ENCODE data around the gene HOXB2.

HOXB2 gene

DNA sequence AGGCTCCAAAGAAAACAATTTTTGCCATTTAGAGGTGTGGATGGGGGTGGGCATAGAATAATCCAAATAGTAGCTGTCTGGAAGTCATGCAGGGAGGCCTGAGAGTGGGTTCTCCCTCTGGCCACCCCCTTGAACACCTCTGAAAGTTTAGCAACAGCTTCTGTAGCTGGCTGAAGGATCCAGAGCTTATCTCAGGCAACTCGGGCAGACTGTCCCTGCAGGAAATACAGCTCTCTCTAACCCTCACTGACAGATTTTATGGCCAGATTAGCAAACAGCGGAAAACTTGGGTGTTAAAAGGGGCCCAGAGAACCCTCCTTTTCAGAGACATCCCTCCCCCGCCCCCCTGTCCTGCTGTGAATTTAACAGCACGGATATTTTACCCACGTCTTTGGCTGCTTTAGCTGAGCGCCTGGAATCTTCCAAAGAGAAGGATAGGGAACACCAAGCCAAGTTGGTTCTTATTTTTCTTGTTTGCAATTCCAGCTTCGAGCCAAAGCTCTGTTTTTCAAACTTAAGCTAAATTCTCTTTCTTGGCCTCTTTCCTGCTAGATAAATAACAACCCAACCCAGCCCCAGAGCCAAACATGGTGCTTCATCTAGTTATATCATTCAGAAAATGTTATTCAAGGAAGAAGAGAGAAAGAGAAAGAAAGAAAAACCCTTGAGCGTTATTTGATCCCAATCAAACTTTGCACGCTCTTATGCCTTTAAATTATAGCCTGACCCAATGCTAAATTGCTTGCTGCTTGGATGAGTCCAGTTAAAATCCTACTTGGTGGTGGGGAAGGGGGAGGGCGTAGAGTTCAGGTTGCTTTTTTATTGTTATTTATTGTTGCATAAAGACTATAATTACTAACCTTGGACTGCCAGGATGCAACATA, 2.3 kb upstream of the HOXB2 start:
- no peak overlapping the region; the same call in 1 of the 2 replicates for H3K4me3 ChIP-seq (ENCODE audit: low read length)
- peaks cover under 1% of the 10 kb centered on the region; the same call in 1 of the 2 replicates for H3K9me3 ChIP-seq (ENCODE audit: insufficient read depth, low read depth, low read length)
- no peak overlapping the region for H3K27ac ChIP-seq (ENCODE audit: low read length)
- H3K36me3 ChIP-seq (ENCODE audit: insufficient read depth, low read depth, low read length), result no peaks in the 10 kb centered on the region
- peaks cover 100% of the 10 kb centered on the region for H3K27me3 ChIP-seq (ENCODE audit: insufficient read depth, low read length)
- H3K4me1 ChIP-seq (ENCODE audit: insufficient read depth, low read length), result peaks cover 18% of the 10 kb centered on the region
- H3K9ac ChIP-seq (ENCODE audit: low read depth, low read length), result no peak overlapping the region

DNA sequence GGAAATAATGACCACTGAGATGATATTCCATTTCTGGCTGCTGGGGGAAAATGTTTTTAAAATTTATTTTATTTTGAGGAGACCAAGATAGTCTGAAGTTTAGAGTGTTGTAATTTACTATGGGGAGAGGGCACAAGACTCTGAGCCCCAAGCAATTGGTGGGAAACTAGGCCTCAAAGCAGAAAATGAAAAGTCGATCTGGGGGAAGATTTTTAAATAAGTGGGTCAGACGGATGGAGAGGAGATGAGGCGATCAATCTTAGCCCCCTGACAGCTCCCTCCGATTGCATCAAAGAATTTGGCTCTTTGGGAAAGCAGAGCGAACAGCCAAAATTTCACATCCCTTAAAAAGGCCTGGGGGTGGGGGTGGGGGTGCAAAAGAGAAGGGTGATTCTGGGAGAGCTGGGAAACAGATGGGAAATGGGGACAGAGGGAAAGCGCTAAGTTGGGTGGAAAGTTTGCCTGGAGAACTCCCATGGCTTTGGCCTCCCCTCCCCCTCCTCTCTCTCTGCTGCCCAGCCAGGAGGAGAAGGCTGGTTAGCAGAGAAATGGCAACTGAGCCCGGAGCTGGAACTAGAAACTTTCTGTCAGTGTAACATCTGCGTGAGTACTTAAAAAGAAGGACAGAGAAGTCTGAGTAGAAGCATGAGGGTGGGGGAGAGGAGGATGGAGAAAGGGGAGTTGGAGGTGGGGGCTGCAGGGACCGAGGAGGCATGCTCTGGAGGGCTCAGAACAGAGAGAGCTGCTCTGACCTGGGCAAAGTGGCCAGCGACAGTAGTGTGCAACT, 1.4 kb upstream of the HOXB2 start:
- H3K27me3 ChIP-seq (ENCODE audit: insufficient read depth, low read length), result peaks cover 100% of the 10 kb centered on the region
- no peaks in the 10 kb centered on the region for H3K36me3 ChIP-seq (ENCODE audit: insufficient read depth, low read depth, low read length)
- no peak overlapping the region for H3K9ac ChIP-seq (ENCODE audit: low read depth, low read length)
- H3K4me1 ChIP-seq (ENCODE audit: insufficient read depth, low read length), result peaks cover 18% of the 10 kb centered on the region
- H3K27ac ChIP-seq (ENCODE audit: low read length), result no peak overlapping the region
- peaks cover 2% of the 10 kb centered on the region; the same call in 1 of the 2 replicates for H3K9me3 ChIP-seq (ENCODE audit: insufficient read depth, low read depth, low read length)
- no peak overlapping the region for H3K4me3 ChIP-seq (ENCODE audit: low read length)

- Histone ChIP-seq H3K27ac (ENCODE audit: low read length) (no peak overlapping the region), H3K4me3 (ENCODE audit: low read length) (no peak overlapping the region), H3K36me3 (ENCODE audit: insufficient read depth, low read depth, low read length) (no peaks in the 10 kb centered on the region), H3K4me1 (ENCODE audit: insufficient read depth, low read length) (peaks cover 18% of the 10 kb centered on the region), H3K9me3 (ENCODE audit: insufficient read depth, low read depth, low read length) (peaks cover 2% of the 10 kb centered on the region; the same call in 1 of the 2 replicates), H3K9ac (ENCODE audit: low read depth, low read length) (no peak overlapping the region), H3K27me3 (ENCODE audit: insufficient read depth, low read length) (peaks cover 100% of the 10 kb centered on the region)
These were observed 630 bp upstream of the HOXB2 start for GRCh38 chr17:48545539-48545938.

- Histone ChIP-seq H3K27ac (ENCODE audit: low read length) (no peak overlapping the region), H3K4me3 (ENCODE audit: low read length) (peak overlapping the region; percentile 20; the same call in 1 of the 2 replicates), H3K9ac (ENCODE audit: low read depth, low read length) (0 out of 2 replicates have a peak overlapping the region, but pooled peaks have one; percentile 0), H3K9me3 (ENCODE audit: insufficient read depth, low read depth, low read length) (peaks cover 2% of the 10 kb centered on the region; the same call in 1 of the 2 replicates), H3K27me3 (ENCODE audit: insufficient read depth, low read length) (peaks cover 100% of the 10 kb centered on the region), H3K4me1 (ENCODE audit: insufficient read depth, low read length) (peaks cover 18% of the 10 kb centered on the region), H3K36me3 (ENCODE audit: insufficient read depth, low read depth, low read length) (no peaks in the 10 kb centered on the region)
These were observed 424 bp downstream of the HOXB2 start for GRCh38 chr17:48544349-48545021.

GRCh38 chr17:48543854-48544348, 1.0 kb downstream of the HOXB2 start:
- Histone ChIP-seq H3K4me3 (ENCODE audit: low read length) (peak overlapping the region; percentile 14), H3K27me3 (ENCODE audit: insufficient read depth, low read length) (peaks cover 100% of the 10 kb centered on the region), H3K9ac (ENCODE audit: low read depth, low read length) (peak overlapping the region; percentile 0; the same call in 1 of the 2 replicates), H3K27ac (ENCODE audit: low read length) (no peak overlapping the region), H3K4me1 (ENCODE audit: insufficient read depth, low read length) (peaks cover 14% of the 10 kb centered on the region), H3K36me3 (ENCODE audit: insufficient read depth, low read depth, low read length) (no peaks in the 10 kb centered on the region), H3K9me3 (ENCODE audit: insufficient read depth, low read depth, low read length) (peaks cover 2% of the 10 kb centered on the region; the same call in 1 of the 2 replicates)

GRCh38 chr17:48543107-48543853, 1.6 kb downstream of the HOXB2 start:
- H3K4me3 ChIP-seq (ENCODE audit: low read length), result peak overlapping the region; percentile 51
- peaks cover 9% of the 10 kb centered on the region for H3K4me1 ChIP-seq (ENCODE audit: insufficient read depth, low read length)
- H3K27me3 ChIP-seq (ENCODE audit: insufficient read depth, low read length), result peaks cover 100% of the 10 kb centered on the region
- H3K36me3 ChIP-seq (ENCODE audit: insufficient read depth, low read depth, low read length), result no peaks in the 10 kb centered on the region
- no peak overlapping the region for H3K27ac ChIP-seq (ENCODE audit: low read length)
- H3K9me3 ChIP-seq (ENCODE audit: insufficient read depth, low read depth, low read length), result peaks cover 2% of the 10 kb centered on the region; the same call in 1 of the 2 replicates
- H3K9ac ChIP-seq (ENCODE audit: low read depth, low read length), result no peak overlapping the region

- H3K27me3 ChIP-seq (ENCODE audit: insufficient read depth, low read length), result peaks cover 100% of the 10 kb centered on the region
- H3K9me3 ChIP-seq (ENCODE audit: insufficient read depth, low read depth, low read length), result peaks cover 2% of the 10 kb centered on the region; the same call in 1 of the 2 replicates
- peak overlapping the region; percentile 51 for H3K4me3 ChIP-seq (ENCODE audit: low read length)
- no peak overlapping the region for H3K9ac ChIP-seq (ENCODE audit: low read depth, low read length)
- no peak overlapping the region for H3K27ac ChIP-seq (ENCODE audit: low read length)
- H3K4me1 ChIP-seq (ENCODE audit: insufficient read depth, low read length), result peaks cover 9% of the 10 kb centered on the region
- no peaks in the 10 kb centered on the region for H3K36me3 ChIP-seq (ENCODE audit: insufficient read depth, low read depth, low read length)
These were observed 2.2 kb downstream of the HOXB2 start for GRCh38 chr17:48542698-48543106.

DNA sequence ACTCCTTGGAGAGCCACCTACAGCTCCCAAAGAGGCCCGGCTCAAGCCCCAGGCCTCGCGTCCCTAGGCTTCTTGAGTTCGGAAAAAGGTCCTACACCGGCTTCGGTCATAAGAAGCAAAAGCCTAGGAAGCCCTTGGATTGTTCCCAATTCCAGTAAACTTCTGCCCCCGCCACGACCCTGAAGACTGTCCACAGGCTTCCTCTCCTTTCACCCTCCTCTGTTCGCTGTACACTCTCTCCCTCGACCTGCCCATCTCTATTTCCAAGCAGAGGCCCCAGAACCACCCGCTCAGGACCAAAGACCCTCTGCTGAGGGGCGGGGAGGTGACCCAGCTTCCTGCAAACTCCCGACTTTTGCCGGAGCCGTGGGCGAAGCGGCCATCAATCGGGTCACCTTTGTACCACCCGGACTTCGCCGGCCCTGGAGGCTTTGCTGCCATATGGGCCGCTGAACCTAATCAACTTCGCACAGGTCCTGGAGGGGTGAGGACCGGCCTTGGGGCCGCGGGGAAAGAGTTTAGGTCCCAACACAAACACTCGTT, 2.7 kb downstream of the HOXB2 start:
- H3K27ac ChIP-seq (ENCODE audit: low read length), result no peak overlapping the region
- H3K9me3 ChIP-seq (ENCODE audit: insufficient read depth, low read depth, low read length), result peaks cover 2% of the 10 kb centered on the region; the same call in 1 of the 2 replicates
- no peaks in the 10 kb centered on the region for H3K36me3 ChIP-seq (ENCODE audit: insufficient read depth, low read depth, low read length)
- peaks cover 6% of the 10 kb centered on the region for H3K4me1 ChIP-seq (ENCODE audit: insufficient read depth, low read length)
- H3K4me3 ChIP-seq (ENCODE audit: low read length), result peak overlapping the region; percentile 51
- H3K9ac ChIP-seq (ENCODE audit: low read depth, low read length), result no peak overlapping the region
- H3K27me3 ChIP-seq (ENCODE audit: insufficient read depth, low read length), result peaks cover 100% of the 10 kb centered on the region

DNA sequence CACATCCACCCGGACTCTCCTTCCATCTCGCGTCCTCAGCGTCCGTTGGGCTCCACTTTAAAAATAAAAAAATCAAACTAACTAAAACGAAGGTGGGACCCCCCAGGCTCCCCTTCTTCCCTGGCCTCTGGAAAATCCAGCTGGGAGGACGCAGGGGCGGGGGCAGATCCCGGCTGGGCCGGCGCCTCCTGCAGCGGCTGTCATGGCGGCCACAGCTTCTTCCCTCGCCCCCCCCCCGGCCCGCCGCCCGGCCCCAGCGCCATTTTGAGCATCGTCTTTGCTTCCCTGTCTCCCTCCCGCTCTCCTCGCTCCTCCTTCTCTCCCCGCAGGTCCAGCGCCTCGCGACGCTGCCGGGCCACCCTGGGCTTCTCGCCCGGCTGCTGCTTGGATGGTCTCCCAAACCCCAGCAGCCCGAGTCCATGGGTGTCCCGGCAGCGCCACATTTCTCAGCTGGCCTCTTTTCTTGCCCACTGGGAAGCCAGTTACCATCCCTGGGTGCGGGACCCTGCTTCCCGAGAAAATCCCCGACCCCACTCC, 3.3 kb downstream of the HOXB2 start:
- no peak overlapping the region for H3K27ac ChIP-seq (ENCODE audit: low read length)
- 0 out of 2 replicates have a peak, but pooled peaks cover 2% of the 10 kb centered on the region for H3K4me1 ChIP-seq (ENCODE audit: insufficient read depth, low read length)
- no peaks in the 10 kb centered on the region for H3K36me3 ChIP-seq (ENCODE audit: insufficient read depth, low read depth, low read length)
- H3K4me3 ChIP-seq (ENCODE audit: low read length), result peak overlapping the region; percentile 51
- H3K9ac ChIP-seq (ENCODE audit: low read depth, low read length), result no peak overlapping the region
- peaks cover 100% of the 10 kb centered on the region for H3K27me3 ChIP-seq (ENCODE audit: insufficient read depth, low read length)
- peaks cover 2% of the 10 kb centered on the region; the same call in 1 of the 2 replicates for H3K9me3 ChIP-seq (ENCODE audit: insufficient read depth, low read depth, low read length)

GRCh38 chr17:48541036-48541576, 3.8 kb downstream of the HOXB2 start:
- no peak overlapping the region for H3K9ac ChIP-seq (ENCODE audit: low read depth, low read length)
- no peak overlapping the region for H3K27ac ChIP-seq (ENCODE audit: low read length)
- H3K27me3 ChIP-seq (ENCODE audit: insufficient read depth, low read length), result peaks cover 98% of the 10 kb centered on the region
- 0 out of 2 replicates have a peak, but pooled peaks cover 2% of the 10 kb centered on the region for H3K4me1 ChIP-seq (ENCODE audit: insufficient read depth, low read length)
- no peaks in the 10 kb centered on the region for H3K36me3 ChIP-seq (ENCODE audit: insufficient read depth, low read depth, low read length)
- peaks cover 2% of the 10 kb centered on the region; the same call in 1 of the 2 replicates for H3K9me3 ChIP-seq (ENCODE audit: insufficient read depth, low read depth, low read length)
- peak overlapping the region; percentile 51 for H3K4me3 ChIP-seq (ENCODE audit: low read length)
